ENCODE measurements around the gene CACNA1C.

DNA sequence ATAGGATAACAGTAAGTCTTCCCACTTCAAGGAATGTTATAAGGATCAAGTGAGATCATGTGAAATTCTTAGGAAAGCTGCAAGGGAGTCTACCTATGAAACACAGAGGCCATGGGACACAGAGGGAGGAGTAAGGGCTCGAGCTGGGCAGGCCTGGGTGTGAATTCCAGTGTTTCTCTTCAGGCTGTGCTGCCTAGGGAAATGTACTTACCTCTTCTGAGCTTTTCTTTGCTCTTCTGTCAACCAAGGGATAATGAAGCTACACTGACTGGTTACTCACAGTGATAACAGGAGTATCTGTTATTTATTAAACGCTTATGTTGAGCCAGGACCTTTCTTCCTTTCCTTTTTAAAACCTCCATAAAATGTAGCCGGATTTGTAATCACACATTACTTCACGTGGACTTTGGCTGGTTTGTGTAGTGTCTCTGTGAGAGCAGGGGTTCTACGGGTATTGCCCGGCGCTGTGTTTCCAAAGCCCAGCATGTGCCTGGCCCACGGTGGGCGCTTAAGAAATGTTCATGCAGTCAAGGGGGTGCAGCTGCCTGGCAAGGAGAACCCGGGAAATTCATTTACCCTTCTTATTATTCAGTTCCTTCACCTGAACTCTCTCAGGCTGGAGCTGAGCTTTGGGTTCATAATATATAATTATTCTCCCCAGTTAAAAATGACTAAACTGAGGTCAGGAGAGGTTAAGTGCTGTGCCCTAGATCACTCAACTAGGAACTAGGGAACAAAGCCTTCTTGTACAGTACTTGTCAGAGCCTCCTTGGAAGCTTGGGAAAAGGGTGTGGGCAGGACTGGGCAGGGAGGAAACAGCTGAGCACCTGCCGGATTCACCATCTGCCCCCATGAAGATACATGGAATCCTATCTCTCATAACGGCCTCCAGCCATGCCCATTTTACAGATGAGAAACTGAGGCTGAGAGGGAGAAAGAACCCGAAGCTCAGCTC is 214.2 kb downstream of the CACNA1C start:
- TF ChIP-seq POLR2AphosphoS5 (IDR thresholded peaks at IDR 0.05; ENCODE audit: low read depth, low read length) (no peak), POLR2A (IDR thresholded peaks at IDR 0.05; ENCODE audit: low read depth, low read length) (no peak), TAF1 (IDR thresholded peaks at IDR 0.05; ENCODE audit: low read depth, low read length) (no peak), SPI1 (IDR thresholded peaks at IDR 0.05; ENCODE audit: low read depth, low read length) (no peak), PAX5 (IDR thresholded peaks at IDR 0.05; ENCODE audit: insufficient read depth, low read length, severe bottlenecking) (no peak)

Data from GM12891 (cell line).